Gastrocnemius medialis (tissue), 4 donors: Measurements from ENCODE around the gene SMARCA4. TPM values are rescaled to one million over a fixed set of nuclear protein-coding genes. Genes with fewer than 3 reads are reported as not detected.

ENCODE experiments used
- ATAC-seq, 2 donors: fragments of 150-250 bp; one replicate each; pipeline ENCODE4 v1.9.1; 2016
- DNase-seq, 2 donors: peaks; one replicate each; pipeline ENCODE4 v3.0.0-alpha.2; 2019
- H3K27ac ChIP-seq, 4 donors: fragments of 200-600 bp; sonication (generic); 1 replicate in 1 of 4; 2 replicates in 3 of 4; pipeline ENCODE4 v1.5.1; 2016 to 2018; ENCODE audit warnings: mild to moderate bottlenecking in 2 of 4, moderate library complexity in 1 of 4
- H3K27me3 ChIP-seq, 3 donors: fragments of 200-600 bp; sonication (generic) in 2 of 3; 1 replicate in 1 of 3; 2 replicates in 2 of 3; pipeline versions ENCODE4 v1.5.1 to v1.6.0; 2016 to 2019; ENCODE audit warnings: mild to moderate bottlenecking in 1 of 3, moderate library complexity in 1 of 3
- H3K36me3 ChIP-seq, 2 donors: fragments of 200-600 bp; sonication (generic) in 1 of 2; one replicate each; pipeline ENCODE4 v1.5.1; 2017 to 2018
- H3K4me1 ChIP-seq, 2 donors: fragments of 200-600 bp; sonication (generic) in 1 of 2; one replicate each; pipeline ENCODE4 v1.5.1; 2016 to 2017; ENCODE audit warnings: mild to moderate bottlenecking in 2 of 2
- H3K4me3 ChIP-seq, 4 donors: fragments of 200-600 bp; sonication (generic) in 3 of 4; 1 replicate in 1 of 4; 2 replicates in 3 of 4; pipeline ENCODE4 v1.5.1; 2016 to 2019; ENCODE audit warnings: mild to moderate bottlenecking in 2 of 4
- H3K9me3 ChIP-seq, 3 donors: fragments of 200-600 bp; sonication (generic) in 2 of 3; 1 replicate in 1 of 3; 2 replicates in 2 of 3; pipeline ENCODE4 v1.5.1; 2016 to 2019
- POLR2A ChIP-seq, 2 donors: fragments of 450-650 bp; IDR thresholded peaks; one replicate each; pipeline ENCODE4 v1.6.1; 2017; ENCODE audit warnings: antibody characterized with exemption in 2 of 2, mild to moderate bottlenecking in 2 of 2, moderate library complexity in 2 of 2
- in situ Hi-C, 4 donors: fragments of 200-750 bp; cut with MboI; loops; one replicate each; pipeline versions ENCODE4 v1.15.0 to v1.8.0; 2017; ENCODE audit warnings: low sequenced_read_pairs in 4 of 4
- intact Hi-C: fragments of 100-400 bp; cut with DNase I; formaldehyde crosslinking; loops from one replicate; pipeline ENCODE4 v1.15.1; 2023; ENCODE audit warnings: low total_unique reads
- total RNA-seq, 4 donors: library from RNA; depleted of rRNA; stranded (reverse); fragments of >200 nt; gene quantifications; one replicate each; pipeline versions ENCODE4 v1.1.0 to v1.2.3, GENCODE V29; 2016
- TF ChIP-seq, protein P1 (sequence below), 5 experiments: fragments of 450-650 bp in 3 of 5; fragments of 200-600 bp in 2 of 5; sonication (generic) in 2 of 5; IDR thresholded peaks in 4 of 5; conservative IDR thresholded peaks in 1 of 5; 1 replicate in 4 of 5; 2 replicates in 1 of 5; pipeline ENCODE4 v1.5.1; 2016 to 2019; ENCODE audit warnings: antibody characterized with exemption in 5 of 5, mild to moderate bottlenecking in 3 of 5, moderate library complexity in 3 of 5

The SMARCA4 gene
- total RNA-seq, 4 donors from 2014 or later = 24.0 to 72.6 (median 68.7) TPM

- H3K27me3 ChIP-seq = no peaks in the 10 kb centered on the region
- no peak overlapping the region for H3K4me3 ChIP-seq
- no peaks in the 10 kb centered on the region for H3K9me3 ChIP-seq
- in situ Hi-C loops = no loop called here
- peak overlapping the region; percentile 19 to 90 (median 43) for H3K27ac ChIP-seq
- DNase-seq (peak in 1 of 2 donors; percentile 72), ATAC-seq (peak; percentile 27 to 45)
- H3K36me3 ChIP-seq = peaks cover 0 to 35% of the 10 kb centered on the region in 2 donors
- H3K4me1 ChIP-seq = peaks cover 21 to 27% of the 10 kb centered on the region in 2 donors
- intact Hi-C loops = no loop called here
- TF ChIP-seq POLR2A (IDR thresholded peaks at IDR 0.05) = no peak
- TF ChIP-seq, protein P1, sequence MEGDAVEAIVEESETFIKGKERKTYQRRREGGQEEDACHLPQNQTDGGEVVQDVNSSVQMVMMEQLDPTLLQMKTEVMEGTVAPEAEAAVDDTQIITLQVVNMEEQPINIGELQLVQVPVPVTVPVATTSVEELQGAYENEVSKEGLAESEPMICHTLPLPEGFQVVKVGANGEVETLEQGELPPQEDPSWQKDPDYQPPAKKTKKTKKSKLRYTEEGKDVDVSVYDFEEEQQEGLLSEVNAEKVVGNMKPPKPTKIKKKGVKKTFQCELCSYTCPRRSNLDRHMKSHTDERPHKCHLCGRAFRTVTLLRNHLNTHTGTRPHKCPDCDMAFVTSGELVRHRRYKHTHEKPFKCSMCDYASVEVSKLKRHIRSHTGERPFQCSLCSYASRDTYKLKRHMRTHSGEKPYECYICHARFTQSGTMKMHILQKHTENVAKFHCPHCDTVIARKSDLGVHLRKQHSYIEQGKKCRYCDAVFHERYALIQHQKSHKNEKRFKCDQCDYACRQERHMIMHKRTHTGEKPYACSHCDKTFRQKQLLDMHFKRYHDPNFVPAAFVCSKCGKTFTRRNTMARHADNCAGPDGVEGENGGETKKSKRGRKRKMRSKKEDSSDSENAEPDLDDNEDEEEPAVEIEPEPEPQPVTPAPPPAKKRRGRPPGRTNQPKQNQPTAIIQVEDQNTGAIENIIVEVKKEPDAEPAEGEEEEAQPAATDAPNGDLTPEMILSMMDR (IDR thresholded peaks at IDR 0.05 in 4 of 5, conservative IDR thresholded peaks at IDR 0.05 in 1 of 5) = no peak
Measured at GRCh38 chr19:10915130-10916091, 45.4 kb upstream of the SMARCA4 start.

GRCh38 chr19:10916602-10917001, 44.2 kb upstream of the SMARCA4 start:
- Histone ChIP-seq H3K36me3 (peaks cover 0 to 46% of the 10 kb centered on the region in 2 donors), H3K27me3 (no peaks in the 10 kb centered on the region), H3K4me1 (peaks cover 20 to 24% of the 10 kb centered on the region in 2 donors), H3K4me3 (no peak overlapping the region), H3K27ac (peak overlapping the region in 1 of 4 donors; percentile 90), H3K9me3 (no peaks in the 10 kb centered on the region)
- DNase-seq (no peak), ATAC-seq (no peak)
- intact Hi-C loops = no loop called here
- TF ChIP-seq, protein P1 (IDR thresholded peaks at IDR 0.05 in 4 of 5, conservative IDR thresholded peaks at IDR 0.05 in 1 of 5) = no peak
- no peak for TF ChIP-seq POLR2A (IDR thresholded peaks at IDR 0.05)
- in situ Hi-C loops = no loop called here

DNA sequence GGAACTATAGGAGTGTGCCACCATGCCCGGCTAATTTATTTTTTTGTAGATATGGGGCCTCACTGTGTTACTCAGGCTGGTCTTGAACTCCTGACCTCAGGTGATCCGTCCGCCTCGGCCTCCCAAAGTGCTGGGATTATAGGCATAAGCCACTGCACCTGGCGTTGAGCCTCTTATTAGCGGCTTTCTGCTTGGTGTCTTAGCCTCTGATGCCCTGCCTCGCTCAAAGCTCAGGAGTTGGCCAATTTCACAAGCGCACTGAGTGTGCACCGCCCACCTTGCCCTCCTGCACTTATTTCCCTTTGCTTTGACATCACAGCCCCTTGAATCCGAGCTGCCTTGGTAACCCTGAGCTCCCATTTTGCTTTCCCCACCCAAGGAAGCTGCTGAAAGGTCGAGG, 42.5 kb upstream of the SMARCA4 start:
- Histone ChIP-seq H3K36me3 (peaks cover 0 to 58% of the 10 kb centered on the region in 2 donors), H3K4me3 (no peak overlapping the region), H3K27ac (peak overlapping the region; percentile 19 to 84 (median 68)), H3K4me1 (peaks cover 21 to 26% of the 10 kb centered on the region in 2 donors), H3K27me3 (no peaks in the 10 kb centered on the region), H3K9me3 (no peaks in the 10 kb centered on the region)
- intact Hi-C loops (no loop called here), in situ Hi-C loops (no loop called here)
- DNase-seq (no peak), ATAC-seq (no peak)
- TF ChIP-seq POLR2A (IDR thresholded peaks at IDR 0.05) = no peak
- TF ChIP-seq, protein P1 (IDR thresholded peaks at IDR 0.05 in 4 of 5, conservative IDR thresholded peaks at IDR 0.05 in 1 of 5) = no peak

- Histone ChIP-seq H3K4me1 (peaks cover 14 to 20% of the 10 kb centered on the region in 2 donors), H3K9me3 (no peaks in the 10 kb centered on the region), H3K27me3 (no peaks in the 10 kb centered on the region), H3K36me3 (peaks cover 0 to 56% of the 10 kb centered on the region in 2 donors), H3K4me3 (no peak overlapping the region), H3K27ac (peak overlapping the region; percentile 19 to 84 (median 68))
- intact Hi-C loops (no loop called here), in situ Hi-C loops (loop anchor here in 1 of 4 donors (10.0 kb wide), 1 partner anchor 45 kb away; the partner anchor contains the start of gene CARM1)
- TF ChIP-seq POLR2A (IDR thresholded peaks at IDR 0.05) = no peak
- DNase-seq (peak; percentile 58 to 81), ATAC-seq (peak; percentile 64 to 71)
Measured at GRCh38 chr19:10919352-10920287, 41.2 kb upstream of the SMARCA4 start.
